Gastroesophageal sphincter (tissue), 4 donors: ENCODE results near the gene NRXN3. TPM values are rescaled to one million over a fixed set of nuclear protein-coding genes. Genes with fewer than 3 reads are reported as not detected.

Experiments
- ATAC-seq: fragments of 150-250 bp; one replicate; pipeline ENCODE4 v1.9.1; 2016; ENCODE audit warnings: mild to moderate bottlenecking, moderate library complexity
- H3K27ac ChIP-seq, 4 donors: fragments of 200-600 bp; sonication (generic) in 3 of 4; 1 replicate in 3 of 4; 2 replicates in 1 of 4; pipeline ENCODE4 v1.5.1; 2016 to 2019
- H3K27me3 ChIP-seq: fragments of 200-600 bp; sonication (generic); one replicate; pipeline ENCODE4 v1.5.1; 2019
- H3K36me3 ChIP-seq, 2 donors: fragments of 200-600 bp; sonication (generic); one replicate each; pipeline ENCODE4 v1.5.1; 2019; ENCODE audit warnings: control low read depth in 1 of 2
- H3K4me1 ChIP-seq, 3 donors: fragments of 200-600 bp; sonication (generic); 1 replicate in 2 of 3; 2 replicates in 1 of 3; pipeline ENCODE4 v1.5.1; 2016 to 2019; ENCODE audit warnings: control low read depth in 2 of 3
- H3K4me3 ChIP-seq, 2 donors: fragments of 200-600 bp; sonication (generic); one replicate each; pipeline ENCODE4 v1.5.1; 2019; ENCODE audit warnings: mild to moderate bottlenecking in 1 of 2, moderate library complexity in 1 of 2
- H3K9me3 ChIP-seq, 3 donors: fragments of 200-600 bp; sonication (generic); one replicate each; pipeline ENCODE4 v1.5.1; 2017 to 2019; ENCODE audit warnings: control low read depth in 2 of 3
- CTCF ChIP-seq, 4 experiments: fragments of 200-600 bp in 2 of 4; fragments of 450-650 bp in 2 of 4; sonication (generic) in 1 of 4; IDR thresholded peaks; one replicate each; pipeline ENCODE4 v1.5.1; 2017 to 2019; ENCODE audit warnings: antibody characterized with exemption in 4 of 4, mild to moderate bottlenecking in 2 of 4, moderate library complexity in 2 of 4
- EP300 ChIP-seq: sonication (generic); formaldehyde crosslinking; IDR thresholded peaks from one replicate; pipeline ENCODE4 v1.6.1; 2017; ENCODE audit warnings: antibody characterized with exemption, mild to moderate bottlenecking
- POLR2A ChIP-seq, 2 donors: fragments of 450-650 bp; IDR thresholded peaks; one replicate each; pipeline ENCODE4 v1.6.1; 2017; ENCODE audit warnings: antibody characterized with exemption in 2 of 2, mild to moderate bottlenecking in 2 of 2, moderate library complexity in 1 of 2
- POLR2AphosphoS5 ChIP-seq: sonication (generic); formaldehyde crosslinking; IDR thresholded peaks from one replicate; pipeline ENCODE4 v1.6.1; 2017; ENCODE audit warnings: antibody characterized with exemption
- WGBS, 2 donors: methylation state at CpG; one replicate each; pipeline ENCODE4 v1.1.5; 2018; ENCODE audit warnings: low coverage in 1 of 2; 5-methylcytosine and 5-hydroxymethylcytosine counted together
- total RNA-seq, 4 donors: library from RNA; depleted of rRNA; stranded (reverse); fragments of >200 nt; gene quantifications; one replicate each; pipeline ENCODE4 v1.1.0, GENCODE V29; 2016

Gene NRXN3
- total RNA-seq, 4 donors from 2014 or later = 74.2 to 192 (median 98.2) TPM

GRCh38 chr14:79703209-79703608, 1533.0 kb downstream of the NRXN3 start:
- ATAC-seq = no peak
- 96 to 100% methylated on average over 1 to 7 of the region's 7 CpGs for WGBS, 2 donors
- H3K4me1 ChIP-seq = peaks cover 0 to 47% (median 2%) of the 10 kb centered on the region in 3 donors
- no peaks in the 10 kb centered on the region for H3K36me3 ChIP-seq
- H3K4me3 ChIP-seq = no peak overlapping the region
- no peak for TF ChIP-seq EP300
- no peaks in the 10 kb centered on the region for H3K27me3 ChIP-seq
- no peak overlapping the region for H3K27ac ChIP-seq
- no peaks in the 10 kb centered on the region for H3K9me3 ChIP-seq

- ATAC-seq = no peak
- WGBS, 2 donors = 42 to 54% methylated on average over 4 to 6 of the region's 6 CpGs
- peaks cover 0 to 44% (median 2%) of the 10 kb centered on the region in 3 donors for H3K4me1 ChIP-seq
Observed at GRCh38 chr14:79704041-79704807, 1534.1 kb downstream of the NRXN3 start.

GRCh38 chr14:79705126-79705894, 1535.1 kb downstream of the NRXN3 start:
- no peaks in the 10 kb centered on the region for H3K27me3 ChIP-seq
- no peaks in the 10 kb centered on the region for H3K36me3 ChIP-seq
- H3K4me3 ChIP-seq = no peak overlapping the region
- TF ChIP-seq CTCF (IDR thresholded peaks at IDR 0.05) (no peak), POLR2A (IDR thresholded peaks at IDR 0.05) (no peak), POLR2AphosphoS5 (no peak), EP300 (no peak)
- no peaks in the 10 kb centered on the region for H3K9me3 ChIP-seq
- ATAC-seq = no peak
- WGBS, 2 donors = 77 to 91% methylated on average over 11 of the region's 11 CpGs
- peaks cover 0 to 34% (median 2%) of the 10 kb centered on the region in 3 donors for H3K4me1 ChIP-seq
- H3K27ac ChIP-seq = no peak overlapping the region

More at GRCh38 chr14:79704041-79704807, 1534.1 kb downstream of the NRXN3 start:
- H3K9me3 ChIP-seq = no peaks in the 10 kb centered on the region
- TF ChIP-seq EP300 = no peak
- TF ChIP-seq POLR2A (IDR thresholded peaks at IDR 0.05) = no peak
- no peak for TF ChIP-seq POLR2AphosphoS5
- no peak for TF ChIP-seq CTCF (IDR thresholded peaks at IDR 0.05)
- no peaks in the 10 kb centered on the region for H3K36me3 ChIP-seq
- no peak overlapping the region for H3K27ac ChIP-seq
- no peak overlapping the region for H3K4me3 ChIP-seq
- no peaks in the 10 kb centered on the region for H3K27me3 ChIP-seq

- Histone ChIP-seq H3K27ac (no peak overlapping the region), H3K4me3 (no peak overlapping the region), H3K36me3 (no peaks in the 10 kb centered on the region), H3K27me3 (no peaks in the 10 kb centered on the region), H3K9me3 (no peaks in the 10 kb centered on the region), H3K4me1 (peaks cover 0 to 34% (median 2%) of the 10 kb centered on the region in 3 donors)
- 38 to 47% methylated on average over 2 of the region's 2 CpGs for WGBS, 2 donors
- no peak for TF ChIP-seq POLR2AphosphoS5
- no peak for TF ChIP-seq EP300
- no peak for TF ChIP-seq CTCF (IDR thresholded peaks at IDR 0.05)
- TF ChIP-seq POLR2A (IDR thresholded peaks at IDR 0.05) = no peak
- no peak for ATAC-seq
Observed at GRCh38 chr14:79706382-79706781, 1536.2 kb downstream of the NRXN3 start.

- 58 to 67% methylated on average over 8 to 9 of the region's 9 CpGs for WGBS, 2 donors
- peaks cover 0 to 32% (median 2%) of the 10 kb centered on the region in 3 donors for H3K4me1 ChIP-seq
- TF ChIP-seq EP300 (no peak), POLR2AphosphoS5 (no peak), POLR2A (IDR thresholded peaks at IDR 0.05) (no peak), CTCF (IDR thresholded peaks at IDR 0.05) (no peak)
- H3K27me3 ChIP-seq = no peaks in the 10 kb centered on the region
- no peak for ATAC-seq
- H3K36me3 ChIP-seq = no peaks in the 10 kb centered on the region
- no peaks in the 10 kb centered on the region for H3K9me3 ChIP-seq
- no peak overlapping the region for H3K27ac ChIP-seq
- no peak overlapping the region for H3K4me3 ChIP-seq
Observed at GRCh38 chr14:79708426-79709388, 1538.5 kb downstream of the NRXN3 start.
